Mesothelial cell of epicardium (in vitro differentiated cells): Measurements from ENCODE around the gene RCOR1. TPM values are rescaled to one million over a fixed set of nuclear protein-coding genes. Genes with fewer than 3 reads are reported as not detected.
A peak's percentile ranks its signal among the peaks of the same experiment; 100 is the strongest.

Experiments
- DNase-seq, 2 experiments: peaks; one replicate each; pipeline ENCODE4 v3.0.0; 2021; ENCODE audit warnings: low spot score in 2 of 2; ENCODE audit not compliant: unreplicated experiment in 2 of 2
- H3K27ac Mint-ChIP-seq: 2 replicates; pipeline ENCODE4 v1.8.0; 2021; ENCODE audit warnings: mixed read lengths
- H3K27me3 Mint-ChIP-seq: 2 replicates; pipeline ENCODE4 v1.8.0; 2021; ENCODE audit warnings: low read depth, mixed read lengths
- H3K36me3 Mint-ChIP-seq: 2 replicates; pipeline ENCODE4 v1.8.0; 2021; ENCODE audit warnings: mixed read lengths
- H3K4me1 Mint-ChIP-seq: 2 replicates; pipeline ENCODE4 v1.8.0; 2021; ENCODE audit warnings: mixed read lengths
- H3K4me3 Mint-ChIP-seq: 2 replicates; pipeline ENCODE4 v1.8.0; 2021; ENCODE audit warnings: mild to moderate bottlenecking, moderate library complexity, mixed read lengths
- H3K9me3 Mint-ChIP-seq: 2 replicates; pipeline ENCODE4 v1.8.0; 2021; ENCODE audit warnings: mixed read lengths
- total RNA-seq: library from RNA; stranded (reverse); gene quantifications from 3 replicates; pipeline ENCODE4 v1.2.1, GENCODE V29; 2021
- TF ChIP-seq, protein P1 (sequence below): fragments of 200-600 bp; sonication (generic); IDR thresholded peaks from one replicate; pipeline ENCODE4 v1.5.0; 2021; ENCODE audit warnings: antibody characterized with exemption; ENCODE audit not compliant: unreplicated experiment

The RCOR1 gene
- total RNA-seq, 1 donor from 2014 or later: 47.4 TPM

DNA sequence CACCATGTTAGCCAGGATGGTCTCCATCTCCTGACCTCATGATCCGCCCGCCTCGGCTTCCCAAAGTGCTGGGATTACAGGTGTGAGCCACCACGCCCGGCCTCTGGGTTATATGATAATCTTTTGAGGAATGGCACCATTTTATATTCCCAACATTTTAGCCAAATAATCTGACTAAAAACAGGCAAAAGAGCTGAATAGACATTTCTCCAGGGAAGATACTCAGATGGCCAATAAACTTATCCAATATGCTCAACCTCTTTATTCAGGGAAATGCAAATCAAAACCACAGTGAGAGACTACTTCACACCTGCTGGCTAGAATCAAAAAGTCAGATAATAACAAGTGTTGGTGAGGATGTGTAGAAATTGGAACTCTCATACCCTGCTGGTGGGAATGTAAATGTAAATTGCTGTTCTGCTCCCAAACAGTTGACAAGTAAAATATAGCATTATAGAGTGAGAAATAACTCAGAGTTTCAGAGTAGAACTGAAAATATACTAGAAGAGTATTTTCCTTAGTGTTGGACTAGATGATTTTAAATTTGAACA is 80.0 kb downstream of the RCOR1 start:
- Mint-ChIP-seq H3K9me3 (peaks cover 10% of the 10 kb centered on the region), H3K4me1 (peaks cover 12% of the 10 kb centered on the region), H3K36me3 (peaks cover 25% of the 10 kb centered on the region), H3K27ac (no peak overlapping the region), H3K27me3 (no peaks in the 10 kb centered on the region), H3K4me3 (no peak overlapping the region)
- TF ChIP-seq, protein P1, sequence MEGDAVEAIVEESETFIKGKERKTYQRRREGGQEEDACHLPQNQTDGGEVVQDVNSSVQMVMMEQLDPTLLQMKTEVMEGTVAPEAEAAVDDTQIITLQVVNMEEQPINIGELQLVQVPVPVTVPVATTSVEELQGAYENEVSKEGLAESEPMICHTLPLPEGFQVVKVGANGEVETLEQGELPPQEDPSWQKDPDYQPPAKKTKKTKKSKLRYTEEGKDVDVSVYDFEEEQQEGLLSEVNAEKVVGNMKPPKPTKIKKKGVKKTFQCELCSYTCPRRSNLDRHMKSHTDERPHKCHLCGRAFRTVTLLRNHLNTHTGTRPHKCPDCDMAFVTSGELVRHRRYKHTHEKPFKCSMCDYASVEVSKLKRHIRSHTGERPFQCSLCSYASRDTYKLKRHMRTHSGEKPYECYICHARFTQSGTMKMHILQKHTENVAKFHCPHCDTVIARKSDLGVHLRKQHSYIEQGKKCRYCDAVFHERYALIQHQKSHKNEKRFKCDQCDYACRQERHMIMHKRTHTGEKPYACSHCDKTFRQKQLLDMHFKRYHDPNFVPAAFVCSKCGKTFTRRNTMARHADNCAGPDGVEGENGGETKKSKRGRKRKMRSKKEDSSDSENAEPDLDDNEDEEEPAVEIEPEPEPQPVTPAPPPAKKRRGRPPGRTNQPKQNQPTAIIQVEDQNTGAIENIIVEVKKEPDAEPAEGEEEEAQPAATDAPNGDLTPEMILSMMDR: no peak
- no peak for DNase-seq

DNA sequence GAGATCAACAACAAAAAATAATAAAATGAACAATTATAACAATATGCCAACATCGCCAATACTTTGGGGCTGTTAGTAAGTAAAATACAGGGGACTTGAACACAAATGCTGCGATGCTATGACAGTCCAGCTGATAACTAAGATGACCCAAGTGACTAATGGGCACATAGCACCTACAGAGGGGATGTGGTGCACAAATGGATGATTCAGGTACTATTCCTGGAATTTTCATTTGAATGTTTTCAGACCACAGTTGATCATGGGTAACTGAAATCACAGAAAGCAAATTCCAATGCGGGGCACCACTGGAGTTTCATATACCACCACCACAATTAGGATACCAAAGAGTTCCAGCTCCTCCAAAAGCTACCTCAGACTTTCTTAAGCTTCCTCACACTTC is 82.9 kb downstream of the RCOR1 start:
- Mint-ChIP-seq H3K4me1 (no peaks in the 10 kb centered on the region), H3K27ac (no peak overlapping the region), H3K9me3 (peaks cover 13% of the 10 kb centered on the region), H3K36me3 (peaks cover 27% of the 10 kb centered on the region), H3K4me3 (no peak overlapping the region), H3K27me3 (no peaks in the 10 kb centered on the region)
- TF ChIP-seq, protein P1: no peak
- no peak for DNase-seq

DNA sequence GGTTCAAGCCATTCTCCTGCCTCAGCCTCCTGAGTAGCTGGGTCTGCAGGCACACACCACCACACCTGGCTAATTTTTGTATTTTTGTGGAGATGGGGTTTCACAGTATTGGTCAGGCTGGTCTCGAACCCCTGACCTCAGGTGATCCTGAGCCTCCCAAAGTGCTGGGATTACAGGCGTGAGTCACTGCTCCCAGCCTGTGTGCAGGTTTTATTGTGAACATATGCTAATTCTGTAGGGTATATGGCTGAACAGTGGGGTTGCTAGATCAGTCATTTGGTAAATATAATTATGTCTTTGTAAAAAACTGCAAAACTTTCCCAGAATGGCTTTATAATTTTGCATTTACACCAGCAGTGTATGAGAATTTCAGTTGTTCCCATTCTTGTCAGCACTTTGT is 85.9 kb downstream of the RCOR1 start:
- H3K4me3 Mint-ChIP-seq: no peak overlapping the region

DNA sequence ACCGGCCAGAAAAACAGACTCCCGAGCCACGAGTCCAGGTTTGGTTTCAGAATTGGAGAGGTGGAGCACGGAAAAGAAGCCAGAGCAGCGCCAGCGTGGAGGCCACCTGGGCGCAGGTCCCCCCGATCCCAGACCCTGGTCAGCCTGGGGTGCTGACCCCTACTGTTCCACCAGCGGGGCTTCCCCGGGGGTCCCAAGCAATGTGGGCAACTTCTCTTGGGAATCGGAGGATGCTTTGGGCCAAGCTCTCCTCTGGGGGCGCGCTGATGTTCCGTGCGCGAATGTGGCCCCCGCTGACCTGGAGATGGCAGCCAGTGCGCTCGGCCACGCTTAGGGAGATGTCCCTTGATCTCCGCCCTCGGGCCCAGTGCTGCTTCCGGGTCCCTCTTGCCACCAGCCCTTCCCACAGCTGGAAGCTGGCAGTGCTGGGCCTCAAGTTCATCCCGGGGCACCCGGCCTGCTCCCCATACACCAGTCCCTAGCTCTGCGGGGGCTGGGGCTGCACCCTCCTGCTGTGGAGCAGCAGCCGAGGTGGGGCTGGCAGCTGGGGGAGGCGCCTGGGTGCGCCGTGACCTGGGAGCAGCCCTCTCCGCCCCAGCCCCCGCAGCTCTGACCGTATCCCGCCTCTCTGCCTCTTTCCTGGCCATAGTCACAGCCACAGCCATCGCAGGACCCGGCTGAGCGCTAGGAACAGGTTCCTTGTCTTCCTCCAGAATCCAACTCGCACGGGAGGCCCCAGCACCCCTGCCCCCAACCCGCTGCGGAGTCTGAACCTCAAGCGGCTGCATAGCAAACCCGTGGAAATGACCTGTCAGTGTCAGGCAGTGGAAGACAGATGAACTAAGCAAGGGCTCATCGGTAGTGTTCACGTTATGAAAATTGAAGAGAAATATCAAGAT is 91.2 kb downstream of the RCOR1 start:
- no peak for DNase-seq
- H3K9me3 Mint-ChIP-seq: peaks cover 2% of the 10 kb centered on the region
- peaks cover 8% of the 10 kb centered on the region for H3K36me3 Mint-ChIP-seq
- TF ChIP-seq, protein P1: no peak
- H3K4me1 Mint-ChIP-seq: peaks cover 15% of the 10 kb centered on the region
- H3K27me3 Mint-ChIP-seq: no peaks in the 10 kb centered on the region
- H3K4me3 Mint-ChIP-seq: peak overlapping the region; percentile 41
- peak overlapping the region; percentile 86 for H3K27ac Mint-ChIP-seq

More for the DNA sequence above, 85.9 kb downstream of the RCOR1 start:
- Mint-ChIP-seq H3K36me3 (peaks cover 21% of the 10 kb centered on the region), H3K4me1 (peaks cover 5% of the 10 kb centered on the region), H3K27ac (no peak overlapping the region), H3K9me3 (peaks cover 7% of the 10 kb centered on the region), H3K27me3 (no peaks in the 10 kb centered on the region)
- TF ChIP-seq, protein P1: no peak
- DNase-seq: no peak

DNA sequence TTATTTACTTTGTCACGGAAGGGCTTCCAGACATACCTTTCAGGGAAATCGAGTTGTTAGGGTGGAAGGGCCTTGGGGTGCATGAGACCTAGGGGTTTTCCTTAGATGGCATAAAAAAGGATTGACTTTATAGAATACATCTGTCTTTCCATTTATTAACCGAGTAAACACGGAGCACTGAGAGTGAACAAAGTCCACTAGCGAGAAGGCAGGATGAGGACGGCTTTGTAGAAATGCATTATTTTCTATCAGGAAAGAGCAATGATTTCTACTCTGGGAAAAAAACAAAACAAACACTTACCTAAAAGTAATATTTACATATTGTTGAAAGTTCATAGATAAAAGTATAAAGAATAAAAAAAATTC is 91.8 kb downstream of the RCOR1 start:
- Mint-ChIP-seq H3K36me3 (peaks cover 6% of the 10 kb centered on the region), H3K9me3 (no peaks in the 10 kb centered on the region), H3K27ac (peak overlapping the region; percentile 86), H3K27me3 (no peaks in the 10 kb centered on the region), H3K4me1 (peaks cover 15% of the 10 kb centered on the region), H3K4me3 (no peak overlapping the region)
- TF ChIP-seq, protein P1: no peak
- no peak for DNase-seq
